Measurements from ENCODE around the gene ATXN1L.

DNA sequence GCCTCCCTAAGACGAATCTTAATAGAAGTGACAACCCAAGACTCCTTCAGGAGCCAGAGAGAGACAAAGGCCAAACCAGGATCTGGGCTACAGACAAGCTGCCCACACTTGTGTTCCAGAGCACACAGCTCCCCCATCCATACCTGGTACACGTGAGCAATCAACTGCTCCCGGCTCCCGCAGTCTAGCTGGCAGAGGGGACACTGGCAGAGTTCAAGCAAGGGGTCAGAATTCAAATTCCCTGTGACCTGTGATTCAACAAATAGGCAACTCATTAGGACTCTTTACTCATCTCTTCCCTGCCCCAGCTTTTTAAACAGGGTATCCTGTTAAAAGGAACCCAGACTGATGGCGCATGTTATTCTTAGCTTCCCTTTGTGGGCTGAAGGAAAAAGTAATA, 18.2 kb downstream of the ATXN1L start:
- TF ChIP-seq, protein P1, sequence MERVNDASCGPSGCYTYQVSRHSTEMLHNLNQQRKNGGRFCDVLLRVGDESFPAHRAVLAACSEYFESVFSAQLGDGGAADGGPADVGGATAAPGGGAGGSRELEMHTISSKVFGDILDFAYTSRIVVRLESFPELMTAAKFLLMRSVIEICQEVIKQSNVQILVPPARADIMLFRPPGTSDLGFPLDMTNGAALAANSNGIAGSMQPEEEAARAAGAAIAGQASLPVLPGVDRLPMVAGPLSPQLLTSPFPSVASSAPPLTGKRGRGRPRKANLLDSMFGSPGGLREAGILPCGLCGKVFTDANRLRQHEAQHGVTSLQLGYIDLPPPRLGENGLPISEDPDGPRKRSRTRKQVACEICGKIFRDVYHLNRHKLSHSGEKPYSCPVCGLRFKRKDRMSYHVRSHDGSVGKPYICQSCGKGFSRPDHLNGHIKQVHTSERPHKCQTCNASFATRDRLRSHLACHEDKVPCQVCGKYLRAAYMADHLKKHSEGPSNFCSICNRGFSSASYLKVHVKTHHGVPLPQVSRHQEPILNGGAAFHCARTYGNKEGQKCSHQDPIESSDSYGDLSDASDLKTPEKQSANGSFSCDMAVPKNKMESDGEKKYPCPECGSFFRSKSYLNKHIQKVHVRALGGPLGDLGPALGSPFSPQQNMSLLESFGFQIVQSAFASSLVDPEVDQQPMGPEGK (CRISPR knock-in tag; IDR thresholded peaks at IDR 0.05; ENCODE audit: borderline replicate concordance), result no peak
- TF ChIP-seq ESRRG (CRISPR knock-in tag; IDR thresholded peaks at IDR 0.05) (no peak), TOX (CRISPR knock-in tag; IDR thresholded peaks at IDR 0.05; ENCODE audit: borderline replicate concordance) (no peak), PPARA (CRISPR knock-in tag; IDR thresholded peaks at IDR 0.05; ENCODE audit: borderline replicate concordance) (no peak), ISL1 (CRISPR knock-in tag; IDR thresholded peaks at IDR 0.05) (no peak)
- TF ChIP-seq, protein P2, sequence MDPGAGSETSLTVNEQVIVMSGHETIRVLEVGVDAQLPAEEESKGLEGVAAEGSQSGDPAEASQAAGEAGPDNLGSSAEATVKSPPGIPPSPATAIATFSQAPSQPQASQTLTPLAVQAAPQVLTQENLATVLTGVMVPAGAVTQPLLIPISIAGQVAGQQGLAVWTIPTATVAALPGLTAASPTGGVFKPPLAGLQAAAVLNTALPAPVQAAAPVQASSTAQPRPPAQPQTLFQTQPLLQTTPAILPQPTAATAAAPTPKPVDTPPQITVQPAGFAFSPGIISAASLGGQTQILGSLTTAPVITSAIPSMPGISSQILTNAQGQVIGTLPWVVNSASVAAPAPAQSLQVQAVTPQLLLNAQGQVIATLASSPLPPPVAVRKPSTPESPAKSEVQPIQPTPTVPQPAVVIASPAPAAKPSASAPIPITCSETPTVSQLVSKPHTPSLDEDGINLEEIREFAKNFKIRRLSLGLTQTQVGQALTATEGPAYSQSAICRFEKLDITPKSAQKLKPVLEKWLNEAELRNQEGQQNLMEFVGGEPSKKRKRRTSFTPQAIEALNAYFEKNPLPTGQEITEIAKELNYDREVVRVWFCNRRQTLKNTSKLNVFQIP (CRISPR knock-in tag; IDR thresholded peaks at IDR 0.05; ENCODE audit: borderline replicate concordance, low read depth), result no peak
